Neural progenitor cell (in vitro differentiated cells): Measurements from ENCODE around the gene CILP. TPM values are rescaled to one million over a fixed set of nuclear protein-coding genes. Genes with fewer than 3 reads are reported as not detected.

Experiments
- DNase-seq: peaks from one replicate; pipeline ENCODE4 v3.0.0-alpha.2; 2016; ENCODE audit warnings: low spot score
- H2AFZ ChIP-seq: fragments of 200-600 bp; sonication (generic); replicated peaks from 2 replicates; pipeline ENCODE4 v1.6.1; 2016; ENCODE audit warnings: antibody characterized with exemption
- H3F3A ChIP-seq: fragments of 200-600 bp; sonication (generic); 2 replicates; pipeline ENCODE4 v1.6.1; 2016; ENCODE audit warnings: antibody characterized with exemption, low read depth
- H3K27ac ChIP-seq: fragments of 200-600 bp; sonication (generic); 2 replicates; pipeline ENCODE4 v1.5.1; 2016; ENCODE audit warnings: mild to moderate bottlenecking
- H3K27me3 ChIP-seq: fragments of 200-600 bp; sonication (generic); 2 replicates; pipeline ENCODE4 v1.6.1; 2016; ENCODE audit warnings: mild to moderate bottlenecking, moderate library complexity
- H3K36me3 ChIP-seq: fragments of 200-600 bp; sonication (generic); 2 replicates; pipeline ENCODE4 v1.5.1; 2016
- H3K4me1 ChIP-seq: fragments of 200-600 bp; sonication (generic); 2 replicates; pipeline ENCODE4 v1.6.1; 2016; ENCODE audit warnings: mixed run types
- H3K4me2 ChIP-seq: fragments of 200-600 bp; sonication (generic); 2 replicates; pipeline ENCODE4 v1.6.1; 2016
- H3K4me3 ChIP-seq: fragments of 200-600 bp; sonication (generic); 2 replicates; pipeline ENCODE4 v1.5.1; 2016
- H3K79me2 ChIP-seq: fragments of 200-600 bp; sonication (generic); 2 replicates; pipeline ENCODE4 v1.6.1; 2016; ENCODE audit warnings: low read depth
- H3K9ac ChIP-seq: fragments of 200-600 bp; sonication (generic); 2 replicates; pipeline ENCODE4 v1.6.1; 2016
- H3K9me3 ChIP-seq: fragments of 200-600 bp; sonication (generic); 2 replicates; pipeline ENCODE4 v1.5.1; 2016; ENCODE audit warnings: low read depth
- H4K20me1 ChIP-seq: fragments of 200-600 bp; sonication (generic); 2 replicates; pipeline ENCODE4 v1.6.1; 2016; ENCODE audit warnings: low read depth
- H3K27ac Mint-ChIP-seq: 3 replicates; pipeline ENCODE4 v1.8.0; 2021; ENCODE audit warnings: mixed read lengths
- H3K27me3 Mint-ChIP-seq: 2 replicates; pipeline ENCODE4 v1.8.0; 2022; ENCODE audit warnings: low read depth, mild to moderate bottlenecking, inconsistent platforms, moderate library complexity, mixed read lengths; ENCODE audit not compliant: insufficient read depth
- H3K36me3 Mint-ChIP-seq: 3 replicates; pipeline ENCODE4 v1.8.0; 2021; ENCODE audit warnings: mixed read lengths
- H3K4me1 Mint-ChIP-seq: 3 replicates; pipeline ENCODE4 v1.8.0; 2021; ENCODE audit warnings: mixed read lengths
- H3K4me3 Mint-ChIP-seq: 3 replicates; pipeline ENCODE4 v1.8.0; 2021; ENCODE audit warnings: mild to moderate bottlenecking, moderate library complexity, mixed read lengths
- H3K9me3 Mint-ChIP-seq: 3 replicates; pipeline ENCODE4 v1.8.0; 2020; ENCODE audit warnings: mixed read lengths
- EZH2 ChIP-seq: fragments of 200-600 bp; sonication (generic); IDR thresholded peaks from 2 replicates; pipeline ENCODE4 v1.6.1; 2017; ENCODE audit warnings: antibody characterized with exemption, mild to moderate bottlenecking, moderate library complexity
- EZH2phosphoT487 ChIP-seq: fragments of 200-600 bp; sonication (generic); IDR thresholded peaks from 2 replicates; pipeline ENCODE4 v1.6.1; 2017; ENCODE audit warnings: antibody characterized with exemption
- total RNA-seq: library from RNA; depleted of rRNA; stranded (reverse); fragments of >200 nt; gene quantifications from 2 replicates; pipeline ENCODE4 v1.2.3, GENCODE V29; 2015; ENCODE audit warnings: low replicate concordance
- TF ChIP-seq, protein P1 (sequence below): fragments of 200-600 bp; sonication (generic); IDR thresholded peaks from 2 replicates; pipeline ENCODE4 v1.5.1; 2017; ENCODE audit warnings: antibody characterized with exemption, mild to moderate bottlenecking

CILP gene
- total RNA-seq, 1 donor from 2014 or later: not detected

DNA sequence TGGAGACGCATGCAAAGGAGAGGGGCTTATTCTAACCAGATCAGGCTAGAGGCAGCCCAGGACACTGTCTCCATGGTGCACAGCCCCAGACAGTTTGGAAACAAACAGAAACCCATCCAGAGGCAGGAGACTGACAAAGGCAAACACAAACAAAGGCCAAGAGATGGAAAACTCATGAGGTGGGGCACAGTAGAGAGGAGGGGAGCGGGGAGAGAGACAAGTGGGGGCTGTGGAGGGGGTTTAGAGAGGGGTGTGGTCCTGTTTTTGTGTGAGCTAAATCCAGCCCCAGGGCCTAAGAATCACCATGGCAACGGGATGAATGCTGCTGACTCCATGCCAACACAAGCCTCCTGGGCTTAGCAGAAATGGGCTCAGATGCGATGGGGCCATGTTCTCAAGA lies 43.1 kb upstream of the CILP start:
- no peak overlapping the region for H2AFZ ChIP-seq
- TF ChIP-seq EZH2: no peak
- no peaks in the 10 kb centered on the region for H3K79me2 ChIP-seq
- H3K9ac ChIP-seq: no peak overlapping the region
- no peaks in the 10 kb centered on the region for H3K27me3 ChIP-seq
- Mint-ChIP-seq H3K36me3 (peaks cover 12% of the 10 kb centered on the region), H3K4me1 (peaks cover 29% of the 10 kb centered on the region), H3K9me3 (no peaks in the 10 kb centered on the region), H3K27ac (peak overlapping the region; percentile 82), H3K27me3 (peaks cover 4% of the 10 kb centered on the region), H3K4me3 (peak overlapping the region; percentile 17)
- no peak overlapping the region for H3K27ac ChIP-seq
- peaks cover 19% of the 10 kb centered on the region for H3K4me1 ChIP-seq
- no peaks in the 10 kb centered on the region for H4K20me1 ChIP-seq
- peak overlapping the region; percentile 19 for H3K4me2 ChIP-seq
- no peaks in the 10 kb centered on the region for H3K36me3 ChIP-seq
- DNase-seq: peak; percentile 89
- H3K9me3 ChIP-seq: no peaks in the 10 kb centered on the region
- H3K4me3 ChIP-seq: no peak overlapping the region
- H3F3A ChIP-seq: peaks cover 13% of the 10 kb centered on the region

DNA sequence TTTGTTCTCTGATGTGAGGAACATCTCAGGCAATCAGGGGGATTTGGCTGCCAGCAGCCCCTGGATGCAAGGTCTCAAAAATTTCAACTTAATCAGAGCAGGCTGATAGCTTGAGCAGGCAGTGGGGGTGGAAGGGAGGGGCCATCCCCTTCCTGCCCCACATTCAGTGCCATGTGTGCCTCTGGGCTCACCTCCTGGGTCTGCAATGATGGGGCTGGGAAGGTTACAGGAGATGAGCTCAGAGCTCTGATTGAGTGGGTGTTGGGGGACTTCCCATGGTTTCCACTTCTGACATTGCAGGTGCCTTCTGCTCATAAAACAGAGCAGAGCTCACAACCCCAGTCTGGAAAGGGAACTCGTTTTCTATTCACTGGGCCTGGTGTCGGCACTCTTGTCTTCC lies 38.4 kb upstream of the CILP start:
- H3K27me3 ChIP-seq: no peaks in the 10 kb centered on the region
- H3K9me3 Mint-ChIP-seq: no peaks in the 10 kb centered on the region
- no peak for DNase-seq
- peaks cover 38% of the 10 kb centered on the region for H3K4me1 Mint-ChIP-seq
- peaks cover 13% of the 10 kb centered on the region for H3K4me1 ChIP-seq
- H3K4me3 ChIP-seq: no peak overlapping the region
- peaks cover 8% of the 10 kb centered on the region for H3K27me3 Mint-ChIP-seq
- no peaks in the 10 kb centered on the region for H3K79me2 ChIP-seq
- no peak overlapping the region for H3K27ac ChIP-seq
- H3K4me2 ChIP-seq: no peak overlapping the region
- no peak overlapping the region for H2AFZ ChIP-seq
- H3K36me3 ChIP-seq: no peaks in the 10 kb centered on the region
- H3K9ac ChIP-seq: no peak overlapping the region
- no peaks in the 10 kb centered on the region for H4K20me1 ChIP-seq
- H3K36me3 Mint-ChIP-seq: peaks cover 6% of the 10 kb centered on the region
- no peak overlapping the region for H3K27ac Mint-ChIP-seq
- peaks cover 8% of the 10 kb centered on the region for H3F3A ChIP-seq
- H3K4me3 Mint-ChIP-seq: no peak overlapping the region
- TF ChIP-seq, protein P1, sequence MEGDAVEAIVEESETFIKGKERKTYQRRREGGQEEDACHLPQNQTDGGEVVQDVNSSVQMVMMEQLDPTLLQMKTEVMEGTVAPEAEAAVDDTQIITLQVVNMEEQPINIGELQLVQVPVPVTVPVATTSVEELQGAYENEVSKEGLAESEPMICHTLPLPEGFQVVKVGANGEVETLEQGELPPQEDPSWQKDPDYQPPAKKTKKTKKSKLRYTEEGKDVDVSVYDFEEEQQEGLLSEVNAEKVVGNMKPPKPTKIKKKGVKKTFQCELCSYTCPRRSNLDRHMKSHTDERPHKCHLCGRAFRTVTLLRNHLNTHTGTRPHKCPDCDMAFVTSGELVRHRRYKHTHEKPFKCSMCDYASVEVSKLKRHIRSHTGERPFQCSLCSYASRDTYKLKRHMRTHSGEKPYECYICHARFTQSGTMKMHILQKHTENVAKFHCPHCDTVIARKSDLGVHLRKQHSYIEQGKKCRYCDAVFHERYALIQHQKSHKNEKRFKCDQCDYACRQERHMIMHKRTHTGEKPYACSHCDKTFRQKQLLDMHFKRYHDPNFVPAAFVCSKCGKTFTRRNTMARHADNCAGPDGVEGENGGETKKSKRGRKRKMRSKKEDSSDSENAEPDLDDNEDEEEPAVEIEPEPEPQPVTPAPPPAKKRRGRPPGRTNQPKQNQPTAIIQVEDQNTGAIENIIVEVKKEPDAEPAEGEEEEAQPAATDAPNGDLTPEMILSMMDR: no peak
- TF ChIP-seq EZH2phosphoT487 (no peak), EZH2 (no peak)
- H3K9me3 ChIP-seq: no peaks in the 10 kb centered on the region

DNA sequence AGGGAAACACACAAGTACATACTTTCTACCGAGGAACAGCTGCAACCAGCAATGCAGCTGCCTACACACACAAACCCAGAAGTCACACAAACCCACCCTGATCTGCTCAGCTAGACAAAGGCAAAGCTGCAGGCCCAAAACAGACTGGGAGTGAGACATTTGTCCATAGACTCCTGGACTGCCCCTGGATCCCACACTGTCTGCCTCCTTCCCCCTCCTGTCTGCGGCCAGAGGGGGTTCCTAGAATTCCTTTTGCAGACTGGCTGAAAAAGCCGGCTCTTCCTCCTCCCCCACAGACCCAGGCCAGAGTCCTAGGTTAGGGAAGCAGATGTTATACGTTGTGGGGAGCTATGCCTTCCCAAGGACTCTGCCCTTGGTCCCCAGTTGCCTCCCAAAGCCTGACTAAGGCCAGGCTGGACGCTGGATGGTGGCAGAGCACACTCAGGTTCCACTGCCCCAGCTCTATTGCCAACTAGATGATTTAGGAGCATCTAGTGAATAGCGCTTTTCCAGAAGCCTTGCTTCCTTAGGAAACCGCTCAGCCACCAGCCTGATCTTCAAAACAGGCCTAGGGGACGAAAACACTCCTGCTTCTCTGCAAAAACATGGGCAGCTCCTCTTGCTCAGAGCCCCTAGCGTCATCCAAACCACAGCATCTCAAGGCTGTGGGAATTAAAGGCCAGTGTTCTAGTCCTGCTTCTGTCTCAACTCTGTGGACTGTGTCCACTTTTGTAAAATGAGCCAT lies 37.4 kb upstream of the CILP start:
- Histone ChIP-seq H3F3A (no peaks in the 10 kb centered on the region), H3K9ac (no peak overlapping the region), H3K4me1 (peaks cover 5% of the 10 kb centered on the region), H3K9me3 (no peaks in the 10 kb centered on the region), H4K20me1 (no peaks in the 10 kb centered on the region), H2AFZ (no peak overlapping the region), H3K4me2 (no peak overlapping the region), H3K36me3 (no peaks in the 10 kb centered on the region), H3K27ac (no peak overlapping the region), H3K4me3 (no peak overlapping the region), H3K27me3 (no peaks in the 10 kb centered on the region), H3K79me2 (no peaks in the 10 kb centered on the region)
- H3K4me3 Mint-ChIP-seq: no peak overlapping the region
- peaks cover 30% of the 10 kb centered on the region for H3K4me1 Mint-ChIP-seq
- H3K27ac Mint-ChIP-seq: peak overlapping the region; percentile 88
- peak; percentile 18 for DNase-seq
- H3K27me3 Mint-ChIP-seq: peaks cover 6% of the 10 kb centered on the region
- H3K9me3 Mint-ChIP-seq: no peaks in the 10 kb centered on the region
- TF ChIP-seq EZH2 (no peak), EZH2phosphoT487 (no peak)
- TF ChIP-seq, protein P1: no peak
- peaks cover 4% of the 10 kb centered on the region for H3K36me3 Mint-ChIP-seq

DNA sequence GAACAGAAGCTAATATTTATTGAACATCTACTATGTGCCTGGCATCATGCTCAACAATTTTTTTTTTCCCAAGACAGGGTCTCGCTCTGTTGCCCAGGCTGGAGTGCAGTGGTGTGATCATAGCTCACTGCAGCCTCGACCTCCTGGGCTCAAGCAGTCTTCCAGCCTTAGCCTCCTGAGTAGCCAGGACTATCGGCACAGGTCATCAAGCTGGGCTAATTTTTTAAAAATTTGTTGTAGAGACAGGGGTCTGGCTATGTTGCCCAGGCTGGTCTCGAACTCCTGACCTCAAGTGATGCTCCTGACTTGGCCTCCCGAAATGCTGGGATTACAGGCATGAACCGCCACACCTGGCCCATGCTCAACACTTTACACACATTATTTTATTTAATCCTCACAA lies 35.7 kb upstream of the CILP start:
- no peak overlapping the region for H2AFZ ChIP-seq
- no peaks in the 10 kb centered on the region for H3K27me3 ChIP-seq
- H3K27ac Mint-ChIP-seq: no peak overlapping the region
- no peak overlapping the region for H3K27ac ChIP-seq
- H3K79me2 ChIP-seq: no peaks in the 10 kb centered on the region
- no peaks in the 10 kb centered on the region for H3F3A ChIP-seq
- no peaks in the 10 kb centered on the region for H3K36me3 ChIP-seq
- H3K4me1 Mint-ChIP-seq: peaks cover 26% of the 10 kb centered on the region
- no peak overlapping the region for H3K4me2 ChIP-seq
- no peaks in the 10 kb centered on the region for H4K20me1 ChIP-seq
- peaks cover 1% of the 10 kb centered on the region for H3K36me3 Mint-ChIP-seq
- H3K9me3 Mint-ChIP-seq: no peaks in the 10 kb centered on the region
- H3K4me3 ChIP-seq: no peak overlapping the region
- no peak overlapping the region for H3K9ac ChIP-seq
- H3K4me1 ChIP-seq: peaks cover 5% of the 10 kb centered on the region
- H3K4me3 Mint-ChIP-seq: no peak overlapping the region
- TF ChIP-seq EZH2 (no peak), EZH2phosphoT487 (no peak)
- TF ChIP-seq, protein P1: no peak
- H3K9me3 ChIP-seq: no peaks in the 10 kb centered on the region
- no peak for DNase-seq
- peaks cover 4% of the 10 kb centered on the region for H3K27me3 Mint-ChIP-seq
